ENCODE results near the gene EEF2K.
"Not testable (repeated sequence)": the region's sequence is repeated elsewhere in the genome, so short reads cannot be mapped to it uniquely, and the experiment has no call there.

EEF2K gene

DNA sequence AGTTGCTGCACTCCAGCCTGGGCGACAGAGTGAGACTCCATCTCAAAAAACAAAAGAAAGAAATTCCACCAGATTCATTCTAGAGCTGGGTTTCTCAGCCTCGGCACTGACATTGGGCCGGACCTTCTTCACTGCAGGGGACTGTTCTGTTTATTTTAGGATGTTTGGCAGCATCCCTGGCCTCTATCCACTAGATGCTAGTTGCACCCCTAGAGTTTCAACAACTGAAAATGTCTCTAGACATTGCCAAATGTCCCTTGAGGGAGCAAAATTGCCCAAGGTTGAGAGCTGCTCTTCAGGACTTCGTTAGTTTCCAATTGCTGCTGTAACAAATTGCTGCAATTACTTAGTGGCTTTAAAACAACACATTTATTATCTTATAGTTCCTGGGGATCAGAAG is 7.2 kb downstream of the EEF2K start:
- DNase-seq, result no peak

DNA sequence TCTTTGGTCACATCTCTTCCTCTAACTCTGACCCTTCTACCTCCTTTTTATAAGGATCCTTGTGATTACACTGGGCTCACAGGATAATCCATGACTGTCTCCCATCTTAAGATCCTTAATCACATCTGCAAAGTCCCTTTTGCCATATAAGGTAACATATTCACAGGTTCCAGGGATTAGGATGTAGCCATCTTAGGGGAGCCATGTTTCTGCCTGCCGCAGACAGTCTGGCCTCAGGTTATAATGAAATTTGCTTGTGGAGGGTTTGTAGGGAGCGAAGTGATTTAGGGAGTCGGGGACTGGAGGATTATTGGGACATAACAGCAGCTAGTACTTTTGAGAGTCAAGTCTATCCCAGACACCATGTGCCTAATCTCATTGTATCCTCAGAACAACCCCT is 7.7 kb downstream of the EEF2K start:
- DNase-seq, result no peak

DNA sequence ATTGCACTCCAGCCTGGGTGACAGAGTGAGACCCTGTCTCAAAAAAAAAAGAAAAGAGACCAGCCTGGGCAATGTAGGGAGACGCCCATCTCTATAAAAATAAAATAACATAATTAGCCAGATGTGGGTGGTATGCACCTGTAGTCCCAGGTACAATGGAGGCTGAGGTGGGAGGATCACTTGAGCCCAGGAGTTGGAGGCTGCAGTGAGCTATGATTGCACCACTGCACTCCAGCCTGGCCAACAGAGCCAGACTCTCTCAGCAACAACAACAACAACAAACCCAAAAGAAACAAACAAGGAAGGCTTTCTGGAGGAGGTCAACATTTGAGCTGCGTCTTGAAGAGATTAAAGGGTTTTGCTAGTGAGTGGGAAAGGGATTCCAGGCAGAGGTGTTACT is 8.3 kb downstream of the EEF2K start:
- DNase-seq, result no peak

DNA sequence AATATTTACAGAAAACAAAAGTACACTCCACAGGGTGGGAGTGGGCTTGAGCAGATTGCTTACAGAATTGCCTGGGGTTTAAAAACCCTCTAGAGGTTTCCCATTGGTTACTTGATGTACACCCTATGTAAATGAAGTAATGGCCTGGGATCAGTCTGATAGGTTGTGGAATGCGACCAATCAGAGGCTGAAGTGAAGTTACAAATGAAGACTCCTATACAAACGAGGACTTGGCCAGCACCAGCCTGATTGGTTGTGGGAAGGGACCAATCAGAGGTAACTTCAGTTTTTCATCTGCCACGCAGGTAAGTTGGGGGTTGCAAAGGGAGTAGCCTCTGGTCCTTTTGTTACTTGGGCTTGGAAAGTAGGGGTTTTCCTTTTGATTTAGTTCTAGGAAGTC is 8.8 kb downstream of the EEF2K start:
- no peak for DNase-seq

DNA sequence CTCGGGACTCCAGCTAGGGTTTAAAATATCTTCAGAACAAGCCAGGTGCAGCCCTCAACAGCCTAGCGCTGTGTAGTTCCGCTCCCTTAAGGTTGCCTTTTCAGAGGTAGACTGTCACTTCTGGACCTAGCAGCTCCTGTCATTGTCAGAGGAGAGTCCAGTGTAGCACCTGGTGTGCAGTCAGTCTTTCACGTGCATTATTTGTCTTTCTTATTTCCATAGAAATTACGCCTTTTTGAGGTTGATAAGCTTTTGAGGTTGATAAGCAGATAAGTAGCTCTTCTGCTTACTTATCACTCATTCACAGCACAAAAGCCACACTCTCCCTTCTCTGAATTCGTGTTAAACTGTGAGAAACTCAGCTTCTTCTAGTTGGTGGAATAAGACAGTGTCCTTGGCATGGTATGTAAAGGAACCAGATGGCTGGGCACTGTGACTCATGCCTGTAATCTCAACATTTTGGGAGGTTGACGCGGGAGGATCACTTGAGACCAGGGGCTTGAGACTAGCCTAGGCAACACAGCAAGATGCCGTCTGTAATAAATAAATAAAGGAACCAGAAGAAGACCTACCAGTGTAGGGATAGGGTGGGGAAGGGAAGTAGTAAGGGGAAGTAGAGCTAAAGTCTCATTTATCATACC is 10.2 kb downstream of the EEF2K start:
- no peak for DNase-seq

DNA sequence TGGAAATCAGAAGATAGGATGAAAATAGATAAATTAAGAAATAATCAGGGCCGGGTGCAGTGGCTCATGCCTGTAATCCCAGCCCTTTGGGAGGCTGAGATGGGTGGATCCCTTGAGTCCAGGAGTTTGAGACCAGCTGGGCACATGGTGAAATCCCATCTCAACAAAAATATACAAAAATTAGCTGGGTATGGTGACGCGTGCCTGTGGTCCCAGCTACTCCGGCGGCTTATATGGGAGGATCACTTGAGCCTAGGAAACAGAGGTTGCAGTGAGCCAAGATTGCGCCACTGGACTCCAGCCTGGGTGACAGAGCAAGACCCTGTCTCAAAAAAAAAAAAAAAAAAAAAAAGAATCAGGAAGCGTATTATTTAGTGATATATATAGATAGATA is 10.8 kb downstream of the EEF2K start:
- DNase-seq, result not testable (repeated sequence)

DNA sequence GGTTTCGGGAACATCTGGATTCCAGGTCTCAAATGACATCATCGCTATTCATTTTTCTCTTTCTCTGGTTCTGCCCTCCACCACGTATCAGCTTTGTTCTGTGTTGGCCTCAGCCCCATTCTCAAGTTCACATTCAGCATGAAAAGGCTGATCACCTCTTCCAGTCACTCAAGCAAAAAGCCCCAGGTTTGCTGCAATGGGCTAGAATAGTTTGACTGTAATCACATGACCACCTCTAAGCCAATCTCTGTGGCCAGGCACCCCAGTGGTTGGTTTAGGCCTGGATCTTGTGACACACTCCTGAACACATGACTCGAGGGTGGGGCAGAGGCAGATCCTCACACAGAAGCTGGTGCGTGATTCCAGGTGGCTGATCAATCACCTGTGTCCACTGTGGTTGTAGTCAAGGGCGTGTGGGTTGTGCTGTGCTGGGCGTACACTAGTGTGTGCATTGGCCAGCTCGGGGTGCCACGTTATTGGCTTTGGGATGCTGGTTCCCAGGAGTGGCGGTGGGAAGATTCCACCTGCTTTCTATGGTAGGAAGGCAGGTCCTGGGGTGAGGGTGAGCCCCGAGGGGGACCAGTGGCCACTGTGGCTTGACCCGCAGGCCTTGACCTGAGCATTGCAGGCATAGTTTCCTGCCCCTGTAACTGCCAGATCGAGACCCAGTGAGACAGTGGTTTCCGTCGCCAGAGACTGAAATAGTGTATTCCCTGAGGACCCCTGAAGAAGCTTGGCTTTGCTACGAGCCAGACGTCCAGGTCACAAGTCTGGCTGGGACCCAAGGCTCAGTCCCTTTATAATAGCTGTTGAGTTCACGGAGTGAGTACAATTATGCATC is 12.0 kb downstream of the EEF2K start:
- DNase-seq, result no peak

DNA sequence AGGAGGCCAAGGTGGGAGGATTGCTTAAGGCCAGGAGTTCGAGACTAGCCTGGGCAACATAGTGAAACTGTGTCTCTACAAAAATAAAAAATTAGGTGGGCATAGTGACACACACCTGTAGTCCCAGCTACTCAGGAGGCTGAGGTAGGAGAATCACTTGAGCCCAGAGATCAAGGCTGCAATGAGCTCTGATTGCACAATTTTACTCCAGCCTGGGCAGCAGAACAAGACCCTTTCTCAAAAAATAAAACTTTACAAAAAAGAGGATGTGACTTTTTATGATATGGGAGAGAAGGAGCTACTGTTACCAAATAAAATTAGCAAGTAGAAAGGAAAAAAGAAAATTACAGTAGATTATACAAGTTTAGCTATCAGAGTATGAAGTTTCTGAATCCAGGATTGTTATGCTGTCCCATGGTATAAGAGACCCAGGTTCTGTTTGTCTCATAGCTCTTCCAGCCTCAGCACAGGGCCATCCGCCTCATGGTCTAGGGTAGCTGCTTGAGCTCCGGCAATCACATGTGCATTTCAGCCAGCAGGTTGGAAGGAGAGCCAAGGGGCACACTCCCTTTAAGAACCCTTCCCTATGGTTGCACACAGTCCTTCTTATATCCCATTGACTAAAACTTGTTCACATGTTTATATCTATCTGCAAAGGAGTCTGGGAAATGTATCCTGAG is 13.5 kb downstream of the EEF2K start:
- DNase-seq, result no peak

DNA sequence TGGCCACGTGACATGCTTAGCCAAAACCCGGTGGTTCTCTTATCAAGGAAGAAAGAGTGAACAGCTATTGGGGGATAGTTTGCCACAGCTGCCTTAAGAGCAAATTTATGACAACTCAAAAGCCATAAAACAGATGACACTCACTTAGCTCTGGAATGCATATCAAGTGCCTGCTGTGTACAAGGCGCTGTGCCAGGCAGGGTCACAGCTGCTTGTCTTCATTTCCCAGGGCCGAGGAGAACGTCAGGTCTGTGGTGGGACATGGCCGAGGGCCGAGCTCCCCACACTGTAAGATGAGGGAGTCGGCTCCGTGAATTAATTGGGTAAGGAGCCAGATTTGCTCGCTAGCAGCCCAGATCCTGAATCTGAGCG is 14.0 kb downstream of the EEF2K start:
- DNase-seq, result no peak

DNA sequence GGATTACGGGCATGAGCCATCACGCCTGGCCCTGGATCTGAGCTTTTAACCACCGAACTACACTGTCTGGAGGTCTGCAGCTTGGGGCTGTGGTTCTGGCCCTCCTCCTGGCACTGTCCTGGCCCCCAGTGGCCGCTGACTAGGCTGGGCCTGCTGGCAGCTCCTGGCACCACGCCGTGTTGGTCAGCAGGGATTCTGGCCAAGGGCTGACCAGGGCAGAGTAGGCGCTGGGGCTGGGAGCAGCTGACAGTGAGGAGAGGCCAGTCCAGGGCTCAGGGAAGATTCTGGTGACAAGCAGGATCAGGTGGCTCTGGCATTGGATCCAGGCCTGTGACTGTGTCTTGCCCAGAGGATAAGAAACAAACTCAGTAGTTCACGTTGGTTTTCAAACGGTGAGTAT is 14.6 kb downstream of the EEF2K start:
- DNase-seq, result no peak

DNA sequence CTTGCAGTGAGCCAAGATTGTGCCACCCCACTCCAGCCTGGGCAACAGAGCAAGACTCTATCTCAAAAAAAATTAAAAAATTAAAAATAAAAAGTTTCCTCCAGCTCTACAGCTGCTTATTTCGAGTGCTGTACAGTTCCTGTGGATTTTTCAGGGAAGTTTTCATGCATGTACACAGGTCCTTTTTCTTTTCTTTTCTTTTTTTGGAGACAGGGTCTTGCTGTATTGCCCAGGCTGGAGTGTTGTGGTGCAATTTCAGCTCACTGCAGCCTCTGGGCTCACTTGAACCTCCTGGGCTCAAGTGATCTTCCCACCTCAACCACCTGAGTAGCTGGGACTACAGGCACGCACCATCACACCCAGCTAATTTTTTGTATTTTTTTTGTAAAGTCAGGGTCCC is 15.9 kb downstream of the EEF2K start:
- no peak for DNase-seq

DNA sequence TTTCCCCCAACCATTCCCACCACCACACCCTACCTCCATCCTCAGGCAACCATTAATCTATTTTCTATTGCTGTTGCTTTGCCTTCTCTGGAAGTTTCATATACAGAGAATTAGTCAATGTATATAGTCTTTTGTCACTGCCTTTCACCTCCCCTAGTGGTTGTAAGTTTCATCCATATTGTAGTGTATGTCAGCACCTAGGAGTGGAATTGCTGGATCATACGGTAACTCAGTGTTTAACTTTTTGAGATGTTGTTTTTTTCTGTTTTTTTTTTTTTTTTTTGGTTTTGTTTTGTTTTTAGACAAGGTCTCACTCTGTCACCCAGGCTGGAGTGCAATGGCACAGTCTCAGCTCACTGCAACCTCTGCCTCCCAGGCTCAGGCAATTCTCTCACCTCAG is 16.9 kb downstream of the EEF2K start:
- no peak for DNase-seq

DNA sequence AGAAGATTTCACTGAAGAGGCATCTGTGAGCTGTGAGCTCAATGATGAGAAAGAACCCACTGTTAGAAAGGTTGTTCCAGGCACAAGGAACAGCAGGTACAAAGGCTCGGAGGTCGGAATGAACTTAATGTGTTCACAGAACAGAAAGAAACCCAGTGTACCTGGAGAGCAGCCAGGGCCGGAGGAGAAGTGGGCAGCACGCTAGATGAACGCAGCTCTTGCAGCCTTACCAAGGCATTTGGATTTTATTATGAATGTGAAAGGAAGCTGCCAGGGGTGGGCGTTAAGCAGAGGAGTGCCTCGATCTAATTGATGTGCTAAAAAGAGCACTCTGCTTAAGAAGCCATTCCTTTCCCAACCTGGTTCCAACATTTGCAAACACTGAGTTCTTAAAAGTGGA is 19.0 kb downstream of the EEF2K start:
- DNase-seq, result no peak

DNA sequence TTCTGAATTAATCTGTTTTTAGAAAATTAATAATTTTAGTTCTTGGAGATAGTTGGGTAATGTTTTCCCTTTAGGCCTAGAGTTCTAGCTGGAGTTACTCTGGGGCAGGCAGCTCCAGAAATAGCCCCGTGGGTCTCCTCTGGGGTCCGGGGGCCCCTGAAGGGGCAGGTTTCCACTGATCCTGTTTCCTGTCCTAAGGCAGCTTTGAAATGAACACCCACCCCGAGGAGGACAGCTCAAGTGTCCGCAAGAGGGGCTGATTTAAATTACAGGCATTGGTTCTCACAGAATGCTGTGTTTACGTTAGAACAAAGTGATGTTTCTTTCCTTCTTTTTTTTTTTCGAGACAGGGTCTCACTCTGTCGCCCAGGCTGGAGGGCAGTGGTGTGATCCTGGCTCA is 23.8 kb downstream of the EEF2K start:
- DNase-seq, result no peak

DNA sequence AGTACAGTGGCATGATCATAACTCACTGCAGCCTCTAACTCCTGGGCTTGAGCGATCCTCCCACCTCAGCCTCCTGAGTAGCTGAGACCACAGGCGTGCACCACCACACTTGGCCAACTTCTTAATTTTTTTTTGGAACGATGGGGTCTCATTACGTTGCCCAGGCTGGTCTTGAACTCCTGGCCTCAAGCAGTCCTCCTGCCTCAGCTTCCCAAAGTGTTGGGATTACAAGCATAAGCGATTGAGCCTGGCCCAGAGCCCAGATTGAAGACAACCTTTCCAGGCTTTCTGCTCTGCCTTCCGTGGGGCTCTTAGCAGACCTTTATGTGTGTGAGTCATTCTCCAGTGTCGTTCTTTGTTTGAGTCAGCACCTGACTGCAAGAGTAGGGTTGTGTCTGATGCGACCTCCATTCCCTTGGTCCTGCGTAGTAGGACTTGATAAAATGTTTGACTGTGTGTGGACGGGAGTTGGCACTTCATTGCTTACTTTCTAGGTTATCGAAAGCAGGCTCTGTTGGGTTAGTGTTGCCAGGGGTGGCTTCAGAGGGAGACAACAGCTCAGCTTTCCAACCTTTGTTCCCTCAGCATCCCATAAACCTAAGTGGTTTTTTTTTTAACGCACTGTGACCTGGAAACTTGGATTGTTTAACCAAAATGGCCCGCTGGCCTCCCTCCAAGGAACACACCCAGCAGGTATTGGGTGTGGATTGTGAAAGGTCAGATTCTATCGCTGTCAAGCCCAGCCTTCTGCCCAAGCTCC is 26.4 kb downstream of the EEF2K start:
- DNase-seq, result no peak

DNA sequence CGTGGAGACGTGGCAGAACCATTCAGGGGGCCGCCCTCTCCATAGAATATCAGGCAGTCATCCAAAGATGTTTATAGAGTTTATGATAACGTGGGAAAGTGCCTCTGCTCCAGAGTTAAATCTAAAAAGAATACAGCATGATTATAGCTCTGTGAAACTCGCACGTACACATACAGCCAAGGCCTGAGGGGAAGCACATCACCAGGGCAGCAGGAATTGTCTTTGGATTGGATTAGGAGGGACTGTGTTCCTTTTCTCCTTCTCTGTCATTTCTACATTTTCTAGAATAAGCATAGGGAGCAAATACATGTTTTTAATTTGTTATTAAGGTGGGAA is 26.9 kb downstream of the EEF2K start:
- DNase-seq, result no peak

DNA sequence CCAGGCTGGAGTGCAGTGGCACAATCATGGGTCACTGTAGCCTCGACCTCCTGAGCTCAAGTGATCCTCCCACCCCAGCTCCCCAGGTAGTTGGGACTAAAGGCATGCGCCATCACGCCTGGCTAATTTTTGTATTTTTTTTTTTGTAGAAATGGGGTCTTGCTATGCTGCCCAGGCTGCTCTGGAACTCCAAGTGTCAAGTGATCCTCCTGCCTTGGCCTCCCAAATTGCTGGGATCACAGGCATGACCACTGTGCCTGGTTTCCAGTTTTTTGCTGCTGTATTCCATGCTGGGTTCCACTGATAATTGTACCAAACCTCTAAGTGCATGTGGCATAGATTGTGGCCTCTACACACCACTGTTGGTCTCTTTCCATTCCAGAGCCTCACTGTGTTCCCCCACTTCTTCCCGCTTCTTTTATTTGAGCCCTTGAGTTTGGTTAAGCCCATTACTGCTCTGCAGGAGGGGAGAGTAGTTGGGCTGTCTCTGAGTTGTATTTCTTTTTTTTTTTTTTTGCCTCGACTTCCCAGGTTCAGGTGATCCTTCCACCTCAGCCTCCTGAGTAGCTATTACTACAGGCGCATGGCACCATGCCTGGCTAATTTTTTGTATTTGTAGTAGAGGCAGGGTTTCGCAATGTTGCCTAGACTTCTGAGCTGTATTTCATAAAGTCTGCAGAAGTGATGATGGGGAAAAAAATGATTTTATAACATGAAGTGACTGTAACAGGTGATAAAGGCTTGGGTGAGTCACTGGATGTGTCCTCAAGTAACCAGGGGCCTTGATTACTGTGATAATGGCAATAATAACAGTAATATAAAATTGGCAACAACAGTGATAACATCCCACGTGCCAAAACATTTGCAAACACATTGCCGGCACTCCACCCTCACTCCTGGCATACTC is 30.0 kb downstream of the EEF2K start:
- no peak for DNase-seq

DNA sequence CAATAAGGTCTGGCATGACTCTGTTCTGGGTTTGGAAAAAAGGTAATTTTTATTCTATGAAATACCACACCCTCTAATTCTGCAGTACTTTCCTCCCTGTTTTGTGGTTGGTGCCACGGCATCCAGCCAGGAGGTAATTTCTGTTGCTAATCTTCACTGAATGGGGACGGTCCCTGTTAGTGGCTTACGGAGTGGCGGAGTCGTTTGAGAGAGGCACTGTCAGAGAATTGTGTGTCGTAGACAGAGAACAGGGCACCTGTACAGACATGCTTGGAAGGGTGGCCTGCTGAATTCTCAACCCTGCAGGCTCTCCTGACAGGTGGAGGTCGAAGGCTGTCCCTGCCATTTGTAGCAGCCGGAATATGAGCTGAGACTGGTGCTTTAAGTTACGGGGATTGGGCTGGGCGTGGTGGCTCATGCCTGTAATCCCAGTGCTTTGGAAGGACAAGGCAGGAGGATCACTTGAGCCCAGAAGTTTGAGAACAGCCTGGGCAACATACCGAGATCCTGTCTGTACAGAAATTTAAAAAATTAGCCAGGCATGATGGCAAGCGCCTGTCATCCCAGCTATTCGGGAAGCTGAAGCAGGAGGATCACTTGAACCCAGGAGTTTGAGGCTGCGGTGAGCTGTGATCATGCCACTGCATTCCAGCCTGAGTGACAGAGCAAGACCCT is 33.2 kb downstream of the EEF2K start:
- DNase-seq, result no peak

DNA sequence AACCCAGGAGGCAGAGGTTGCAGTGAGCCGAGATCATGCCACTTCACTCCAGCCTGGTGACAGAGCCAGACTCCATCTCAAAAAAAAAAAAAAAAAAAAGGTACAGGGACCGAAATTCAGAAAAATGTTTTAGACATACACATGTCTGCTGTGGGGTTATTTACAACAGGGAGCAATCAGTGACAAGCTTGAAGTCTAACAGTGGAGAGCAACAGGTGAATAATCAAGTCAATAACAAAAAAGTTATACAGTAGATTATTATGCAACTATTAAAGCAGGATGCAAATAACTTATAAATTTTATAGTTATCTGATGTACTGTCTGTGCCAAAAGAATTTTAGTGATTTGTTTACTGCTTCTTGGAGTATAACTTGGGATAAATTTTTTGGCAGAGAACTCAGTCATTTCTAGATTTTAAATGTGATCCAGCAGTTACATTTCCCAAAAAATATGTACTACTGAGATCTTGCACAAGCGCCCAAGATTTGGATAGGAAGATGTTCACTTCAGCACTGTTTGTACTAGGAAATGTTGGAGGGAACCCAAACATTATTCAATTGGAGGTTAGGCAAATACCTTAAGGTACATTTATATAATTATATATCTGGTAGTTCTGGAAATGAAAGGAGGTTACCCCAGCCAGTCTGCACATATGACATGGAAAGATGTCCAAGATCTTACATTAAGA is 34.1 kb downstream of the EEF2K start:
- DNase-seq, result no peak

DNA sequence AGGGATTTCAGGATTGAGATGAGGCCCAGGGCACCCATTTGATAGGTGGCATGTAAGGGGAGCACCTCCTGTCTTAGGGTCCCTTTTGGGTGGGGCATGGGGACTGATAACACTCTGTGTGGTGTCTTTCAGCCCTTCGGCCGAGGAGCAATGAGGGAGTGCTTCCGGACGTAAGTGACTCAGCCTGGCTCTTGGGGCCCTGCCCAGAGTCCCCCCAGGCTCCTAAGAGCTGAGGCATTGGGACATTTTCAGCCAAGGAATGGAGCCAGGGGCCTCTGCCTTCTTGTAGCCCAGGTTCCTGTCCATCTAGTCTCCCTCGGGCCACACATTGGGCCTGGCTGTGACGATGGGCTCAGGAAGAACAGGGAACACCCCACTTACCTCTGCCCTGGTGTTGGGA is 44.4 kb downstream of the EEF2K start:
- no peak for DNase-seq

DNA sequence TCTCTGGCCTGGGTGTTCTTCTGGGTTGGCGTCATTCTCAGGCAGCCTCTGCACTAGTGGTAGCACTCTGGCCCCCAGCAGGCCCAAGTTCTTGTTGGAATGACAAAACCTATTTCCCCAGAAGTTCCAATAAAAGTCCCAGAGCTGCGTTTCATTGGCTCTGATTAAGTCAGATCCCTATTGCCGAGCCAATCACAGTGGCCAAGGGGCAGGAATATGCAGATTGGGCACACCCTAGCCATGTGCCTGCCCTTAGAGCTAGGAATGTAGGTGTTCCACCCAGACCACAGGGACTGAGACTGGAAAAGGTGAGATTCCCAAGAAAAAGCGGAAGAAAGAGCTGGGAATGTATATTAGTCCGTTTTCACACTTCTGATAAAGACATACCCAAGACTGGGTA is 46.2 kb downstream of the EEF2K start:
- no peak for DNase-seq
